Hepatocyte (in vitro differentiated cells): ENCODE results near the gene NEDD4L. TPM values are rescaled to one million over a fixed set of nuclear protein-coding genes. Genes with fewer than 3 reads are reported as not detected.

Experiments used
- DNase-seq: peaks from one replicate; pipeline ENCODE4 v3.0.0-alpha.2; 2016; ENCODE audit warnings: low spot score
- H2AFZ ChIP-seq: fragments of 200-600 bp; sonication (generic); 2 replicates; pipeline ENCODE4 v1.6.0; 2016; ENCODE audit warnings: antibody characterized with exemption, mild to moderate bottlenecking
- H3K27ac ChIP-seq: fragments of 200-600 bp; sonication (generic); 2 replicates; pipeline ENCODE4 v1.5.1; 2016; ENCODE audit warnings: mild to moderate bottlenecking
- H3K27me3 ChIP-seq: fragments of 200-600 bp; sonication (generic); 2 replicates; pipeline ENCODE4 v1.6.1; 2016
- H3K36me3 ChIP-seq: fragments of 200-600 bp; sonication (generic); replicated peaks from 2 replicates; pipeline ENCODE4 v1.5.1; 2016; ENCODE audit warnings: low read depth; ENCODE audit not compliant: insufficient read depth
- H3K4me1 ChIP-seq: fragments of 200-600 bp; sonication (generic); 2 replicates; pipeline ENCODE4 v1.5.1; 2016; ENCODE audit warnings: mild to moderate bottlenecking, moderate library complexity; ENCODE audit not compliant: insufficient read depth
- H3K4me2 ChIP-seq: fragments of 200-600 bp; sonication (generic); 2 replicates; pipeline ENCODE4 v1.6.0; 2016
- H3K4me3 ChIP-seq: fragments of 200-600 bp; sonication (generic); 2 replicates; pipeline ENCODE4 v1.5.1; 2016; ENCODE audit warnings: mild to moderate bottlenecking
- H3K79me2 ChIP-seq: fragments of 200-600 bp; sonication (generic); 2 replicates; pipeline ENCODE4 v1.6.0; 2017; ENCODE audit warnings: mild to moderate bottlenecking
- H3K9me2 ChIP-seq: fragments of 200-600 bp; sonication (generic); replicated peaks from 2 replicates; pipeline ENCODE4 v1.6.0; 2017; ENCODE audit warnings: mild to moderate bottlenecking; ENCODE audit not compliant: insufficient read depth
- H3K9me3 ChIP-seq: fragments of 200-600 bp; sonication (generic); 2 replicates; pipeline ENCODE4 v1.5.1; 2016; ENCODE audit warnings: low read depth, mild to moderate bottlenecking
- H4K20me1 ChIP-seq: fragments of 200-600 bp; sonication (generic); 2 replicates; pipeline ENCODE4 v1.6.0; 2016; ENCODE audit warnings: mild to moderate bottlenecking; ENCODE audit not compliant: insufficient read depth, poor library complexity, severe bottlenecking
- CTCF ChIP-seq: fragments of 200-600 bp; sonication (generic); IDR thresholded peaks from 2 replicates; pipeline ENCODE4 v1.5.1; 2016; ENCODE audit warnings: antibody characterized with exemption, mild to moderate bottlenecking; ENCODE audit not compliant: poor library complexity
- EZH2 ChIP-seq: fragments of 200-600 bp; sonication (generic); IDR thresholded peaks from 2 replicates; pipeline ENCODE4 v1.6.1; 2016; ENCODE audit warnings: antibody characterized with exemption, mild to moderate bottlenecking, borderline replicate concordance
- EZH2phosphoT487 ChIP-seq: fragments of 200-600 bp; sonication (generic); IDR thresholded peaks from one replicate; pipeline ENCODE4 v1.6.1; 2018; ENCODE audit warnings: antibody characterized with exemption, mild to moderate bottlenecking, low read depth, moderate library complexity; ENCODE audit not compliant: unreplicated experiment, severe bottlenecking
- WGBS: methylation state at CpG from one replicate; pipeline ENCODE4 v1.1.6; 2016; ENCODE audit warnings: low lambda C conversion rate; ENCODE audit errors: missing lambda C conversion rate; 5-methylcytosine and 5-hydroxymethylcytosine counted together
- polyA plus RNA-seq: library from polyadenylated mRNA; unstranded; fragments of >200 nt; fragmentation: Nextera tagmentation; extraction: Ambion mirVana; gene quantifications from 2 replicates; pipeline ENCODE4 v1.2.1, GENCODE V29; 2016
- total RNA-seq: library from RNA; depleted of rRNA; stranded (reverse); fragments of >200 nt; gene quantifications from 2 replicates; pipeline ENCODE4 v1.2.3, GENCODE V29; 2014

The NEDD4L gene
- total and polyA plus RNA-seq, 2 experiments from 2014 or later, result 104 to 140 TPM

- no peaks in the 10 kb centered on the region for H3K79me2 ChIP-seq
- H4K20me1 ChIP-seq, result no peaks in the 10 kb centered on the region
- TF ChIP-seq EZH2phosphoT487 (no peak), EZH2 (no peak), CTCF (no peak)
- H3K4me2 ChIP-seq, result no peak overlapping the region
- no peaks in the 10 kb centered on the region for H3K9me3 ChIP-seq
- H3K36me3 ChIP-seq, result no peaks in the 10 kb centered on the region
- no peak overlapping the region for H2AFZ ChIP-seq
- no peaks in the 10 kb centered on the region for H3K4me1 ChIP-seq
- DNase-seq, result no peak
- no peaks in the 10 kb centered on the region for H3K27me3 ChIP-seq
- 88% methylated on average over 2 of the region's 2 CpGs for WGBS
- no peak overlapping the region for H3K4me3 ChIP-seq
- H3K27ac ChIP-seq, result no peak overlapping the region
- H3K9me2 ChIP-seq, result no peaks in the 10 kb centered on the region
These were observed 9.7 kb upstream of the NEDD4L start for GRCh38 chr18:58034370-58034769.

GRCh38 chr18:58037163-58037562 is 6.9 kb upstream of the NEDD4L start:
- Histone ChIP-seq H3K36me3 (no peaks in the 10 kb centered on the region), H3K27me3 (no peaks in the 10 kb centered on the region), H4K20me1 (no peaks in the 10 kb centered on the region), H3K79me2 (no peaks in the 10 kb centered on the region), H3K4me2 (no peak overlapping the region), H3K4me1 (peaks cover 5% of the 10 kb centered on the region), H3K9me3 (no peaks in the 10 kb centered on the region), H3K9me2 (no peaks in the 10 kb centered on the region), H3K4me3 (no peak overlapping the region), H3K27ac (no peak overlapping the region), H2AFZ (no peak overlapping the region)
- no peak for DNase-seq
- TF ChIP-seq EZH2phosphoT487 (no peak), CTCF (no peak), EZH2 (no peak)

DNA sequence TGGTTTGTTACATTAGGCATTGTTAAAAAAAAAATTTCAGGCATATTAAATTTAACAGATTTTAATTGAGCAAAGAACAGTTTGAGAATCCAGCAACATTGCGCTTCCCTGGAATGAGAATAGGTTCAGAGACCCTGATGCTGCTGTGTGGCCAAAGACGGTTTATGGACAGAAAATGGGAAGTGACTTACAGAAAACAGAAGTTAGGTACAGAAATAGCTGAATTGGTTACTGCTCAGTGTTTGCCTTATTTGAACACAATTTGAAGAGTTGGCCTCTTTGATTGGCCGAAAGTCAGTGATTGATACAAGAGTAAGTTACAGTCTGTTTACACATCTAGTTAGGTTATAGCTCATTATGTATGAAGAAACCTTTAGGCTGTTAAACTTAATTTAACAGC is 6.0 kb upstream of the NEDD4L start:
- H3K79me2 ChIP-seq, result no peaks in the 10 kb centered on the region
- H3K4me3 ChIP-seq, result no peak overlapping the region
- DNase-seq, result no peak
- no peak overlapping the region for H2AFZ ChIP-seq
- H3K27me3 ChIP-seq, result no peaks in the 10 kb centered on the region
- WGBS, result 78% methylated on average over 3 of the region's 3 CpGs
- no peaks in the 10 kb centered on the region for H3K36me3 ChIP-seq
- no peak for TF ChIP-seq CTCF
- no peak for TF ChIP-seq EZH2phosphoT487
- no peak for TF ChIP-seq EZH2
- no peaks in the 10 kb centered on the region for H3K9me2 ChIP-seq
- no peaks in the 10 kb centered on the region for H4K20me1 ChIP-seq
- no peaks in the 10 kb centered on the region for H3K9me3 ChIP-seq
- H3K27ac ChIP-seq, result no peak overlapping the region
- H3K4me2 ChIP-seq, result no peak overlapping the region
- H3K4me1 ChIP-seq, result peaks cover 5% of the 10 kb centered on the region

- H3K9me3 ChIP-seq, result no peaks in the 10 kb centered on the region
- H2AFZ ChIP-seq, result no peak overlapping the region
- no peaks in the 10 kb centered on the region for H4K20me1 ChIP-seq
- TF ChIP-seq CTCF (no peak), EZH2 (no peak), EZH2phosphoT487 (no peak)
- H3K36me3 ChIP-seq, result no peaks in the 10 kb centered on the region
- no peak overlapping the region for H3K4me3 ChIP-seq
- WGBS, result 44% methylated on average over 4 of the region's 4 CpGs
- H3K9me2 ChIP-seq, result no peaks in the 10 kb centered on the region
- no peak overlapping the region for H3K4me2 ChIP-seq
- no peak overlapping the region for H3K27ac ChIP-seq
- no peaks in the 10 kb centered on the region for H3K27me3 ChIP-seq
- peaks cover 20% of the 10 kb centered on the region for H3K79me2 ChIP-seq
- peak; percentile 23 for DNase-seq
- peaks cover 5% of the 10 kb centered on the region for H3K4me1 ChIP-seq
These were observed 2.4 kb upstream of the NEDD4L start for GRCh38 chr18:58041633-58042032.
